HG03432 (cell line): Measurements from ENCODE around the gene P2RY6.
A peak's percentile ranks its signal among the peaks of the same experiment; 100 is the strongest.

Source experiments
- ATAC-seq: cut with Tn5 transposase; IDR thresholded peaks from one replicate; pipeline ENCODE4 v1.9.1; 2021; ENCODE audit warnings: mild to moderate bottlenecking, moderate library complexity; ENCODE audit not compliant: unreplicated experiment

The P2RY6 gene

DNA sequence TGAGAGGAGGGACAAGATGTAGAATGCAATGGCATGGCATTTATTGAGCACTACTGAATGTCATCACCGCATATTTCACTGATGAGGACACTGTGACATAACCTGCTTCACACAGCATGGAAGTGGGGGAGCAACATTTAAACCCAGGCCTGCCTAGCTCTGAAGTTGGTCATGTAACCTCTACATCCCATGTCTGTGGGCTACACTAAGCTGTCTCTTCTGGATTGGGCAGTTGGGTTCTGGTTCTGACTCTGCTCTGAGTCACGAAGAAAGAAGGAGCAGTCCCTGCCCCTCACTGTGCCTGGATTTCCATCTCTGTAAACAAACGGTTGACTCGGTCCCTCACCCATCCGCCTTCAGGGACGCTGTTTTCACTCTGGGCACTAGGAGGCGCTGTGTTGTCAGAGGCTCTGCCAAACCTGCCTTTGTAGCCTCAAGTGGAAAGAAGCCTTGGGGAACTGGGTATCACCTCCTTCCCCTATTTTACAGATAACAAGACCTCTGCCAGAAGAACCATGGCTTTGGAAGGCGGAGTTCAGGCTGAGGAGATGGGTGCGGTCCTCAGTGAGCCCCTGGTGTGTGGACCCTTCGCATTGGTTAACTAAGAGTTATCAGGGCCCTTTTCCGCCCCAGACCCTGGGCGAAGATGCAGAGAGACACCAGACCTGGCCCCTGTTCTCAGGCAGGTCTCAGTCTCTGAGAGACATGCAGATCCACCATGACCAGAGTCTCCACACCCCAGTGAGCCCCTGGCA, 23.3 kb downstream of the P2RY6 start:
- peak; percentile 37 for ATAC-seq

DNA sequence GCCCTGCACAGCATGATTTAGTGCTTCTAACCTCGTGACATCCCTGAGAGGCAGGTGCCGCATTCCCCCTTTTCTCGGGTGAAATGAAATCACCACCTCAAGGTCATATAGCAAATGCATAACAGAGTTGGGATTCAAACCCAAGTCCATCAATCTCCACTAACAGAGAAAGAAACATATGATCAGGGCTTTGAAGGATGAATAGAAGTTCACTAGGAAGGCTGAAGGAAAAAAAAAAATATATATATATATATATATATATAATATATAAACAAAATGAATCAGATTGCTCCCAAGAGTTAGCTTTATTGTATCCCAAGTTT, 23.8 kb downstream of the P2RY6 start:
- no peak for ATAC-seq

DNA sequence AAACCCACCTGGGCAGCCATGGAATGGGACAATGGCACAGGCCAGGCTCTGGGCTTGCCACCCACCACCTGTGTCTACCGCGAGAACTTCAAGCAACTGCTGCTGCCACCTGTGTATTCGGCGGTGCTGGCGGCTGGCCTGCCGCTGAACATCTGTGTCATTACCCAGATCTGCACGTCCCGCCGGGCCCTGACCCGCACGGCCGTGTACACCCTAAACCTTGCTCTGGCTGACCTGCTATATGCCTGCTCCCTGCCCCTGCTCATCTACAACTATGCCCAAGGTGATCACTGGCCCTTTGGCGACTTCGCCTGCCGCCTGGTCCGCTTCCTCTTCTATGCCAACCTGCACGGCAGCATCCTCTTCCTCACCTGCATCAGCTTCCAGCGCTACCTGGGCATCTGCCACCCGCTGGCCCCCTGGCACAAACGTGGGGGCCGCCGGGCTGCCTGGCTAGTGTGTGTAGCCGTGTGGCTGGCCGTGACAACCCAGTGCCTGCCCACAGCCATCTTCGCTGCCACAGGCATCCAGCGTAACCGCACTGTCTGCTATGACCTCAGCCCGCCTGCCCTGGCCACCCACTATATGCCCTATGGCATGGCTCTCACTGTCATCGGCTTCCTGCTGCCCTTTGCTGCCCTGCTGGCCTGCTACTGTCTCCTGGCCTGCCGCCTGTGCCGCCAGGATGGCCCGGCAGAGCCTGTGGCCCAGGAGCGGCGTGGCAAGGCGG, 24.5 kb downstream of the P2RY6 start:
- ATAC-seq, result no peak

DNA sequence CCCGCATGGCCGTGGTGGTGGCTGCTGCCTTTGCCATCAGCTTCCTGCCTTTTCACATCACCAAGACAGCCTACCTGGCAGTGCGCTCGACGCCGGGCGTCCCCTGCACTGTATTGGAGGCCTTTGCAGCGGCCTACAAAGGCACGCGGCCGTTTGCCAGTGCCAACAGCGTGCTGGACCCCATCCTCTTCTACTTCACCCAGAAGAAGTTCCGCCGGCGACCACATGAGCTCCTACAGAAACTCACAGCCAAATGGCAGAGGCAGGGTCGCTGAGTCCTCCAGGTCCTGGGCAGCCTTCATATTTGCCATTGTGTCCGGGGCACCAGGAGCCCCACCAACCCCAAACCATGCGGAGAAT, 25.1 kb downstream of the P2RY6 start:
- ATAC-seq, result no peak

DNA sequence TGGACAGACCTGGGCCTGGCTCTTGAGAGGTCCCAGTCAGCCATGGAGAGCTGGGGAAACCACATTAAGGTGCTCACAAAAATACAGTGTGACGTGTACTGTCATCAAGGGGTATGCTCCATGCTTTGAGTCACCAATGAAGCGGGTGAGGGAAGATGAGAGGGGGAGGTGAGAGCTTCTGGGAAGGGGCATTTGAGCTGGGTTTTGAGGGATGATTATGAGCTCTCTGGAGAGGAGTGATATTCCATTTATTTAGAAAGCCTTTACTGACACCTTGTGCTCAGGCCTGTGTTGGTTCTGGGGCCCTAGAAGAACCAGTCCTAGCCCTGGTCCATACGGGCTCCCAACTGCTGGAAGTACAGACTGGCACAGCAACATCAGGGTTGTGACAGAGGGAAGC, 25.6 kb downstream of the P2RY6 start:
- no peak for ATAC-seq

DNA sequence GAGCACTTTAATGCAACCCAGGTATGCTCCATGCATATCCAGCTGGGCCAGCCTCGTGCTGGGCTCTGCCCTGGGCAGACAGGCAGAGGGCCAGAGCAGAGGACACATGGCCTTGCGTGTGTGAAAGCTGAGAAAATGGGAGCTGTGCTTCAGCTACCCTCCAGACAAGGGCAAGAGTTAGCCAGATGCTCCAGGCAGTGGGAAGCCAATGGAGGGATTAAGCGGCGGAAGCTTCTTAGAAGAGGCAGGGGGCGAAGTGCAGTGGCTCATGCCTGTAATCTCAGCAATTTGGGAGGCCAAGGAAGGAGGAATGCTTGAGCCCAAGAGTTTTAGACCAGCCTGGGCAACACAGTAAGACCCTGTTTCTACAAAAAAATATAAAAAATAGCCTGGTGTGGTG, 26.1 kb downstream of the P2RY6 start:
- ATAC-seq, result no peak

DNA sequence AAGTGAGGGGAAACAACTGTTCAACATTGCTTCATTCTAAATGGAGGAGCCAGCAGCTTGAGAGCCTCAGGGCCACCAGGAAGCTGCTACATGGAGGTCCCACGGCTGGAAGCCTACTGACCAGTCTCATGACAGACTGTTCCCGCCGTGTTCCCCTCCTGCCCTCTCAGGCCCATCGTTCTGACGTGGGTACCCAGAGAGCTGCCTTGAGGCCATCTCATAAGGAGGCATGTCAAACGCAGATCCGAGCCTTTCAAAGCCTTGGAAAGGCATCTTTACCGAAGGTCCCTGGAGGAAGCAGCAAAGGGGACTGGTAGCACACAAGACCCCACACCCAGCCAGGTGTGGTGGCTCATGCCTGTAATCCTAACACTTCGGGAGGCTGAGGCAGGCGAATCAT, 27.6 kb downstream of the P2RY6 start:
- no peak for ATAC-seq

DNA sequence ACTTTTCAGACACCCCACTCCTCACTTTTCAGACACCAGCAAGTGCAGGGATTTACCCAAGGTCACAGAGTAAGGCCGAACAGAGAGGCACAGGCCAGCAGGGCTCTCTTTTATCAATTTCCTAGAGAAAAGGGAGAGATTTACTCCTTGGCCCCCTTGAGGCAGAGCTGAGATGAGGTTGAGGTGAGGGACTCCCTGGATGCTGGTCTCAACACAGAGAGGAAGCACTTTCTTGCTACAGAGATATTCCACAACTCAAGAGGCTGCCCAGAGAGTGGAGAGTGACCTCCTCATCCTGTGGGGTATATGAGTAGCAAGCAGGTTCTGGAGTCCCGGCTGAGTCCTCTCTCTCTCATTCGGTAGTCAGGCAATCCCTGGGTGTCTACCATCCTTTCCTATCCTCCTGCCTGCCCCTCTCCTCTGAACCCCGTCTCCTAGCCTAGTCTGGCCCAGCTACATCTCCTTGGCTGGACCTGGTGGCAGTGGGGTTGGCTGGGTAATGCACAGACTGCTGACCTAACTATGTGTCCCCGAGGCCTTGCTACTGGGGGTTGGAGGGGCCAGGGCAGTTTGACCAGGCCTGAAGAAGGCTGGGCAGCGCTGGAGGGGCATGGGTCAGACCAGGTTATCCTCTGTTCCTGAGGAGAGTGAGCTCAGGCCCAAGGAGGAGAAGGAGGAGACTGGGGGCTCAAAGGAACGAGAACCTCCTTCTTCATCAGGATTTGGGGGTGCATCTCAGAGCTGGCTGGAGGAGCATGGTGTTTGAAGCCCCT, 34.1 kb downstream of the P2RY6 start:
- ATAC-seq, result no peak

DNA sequence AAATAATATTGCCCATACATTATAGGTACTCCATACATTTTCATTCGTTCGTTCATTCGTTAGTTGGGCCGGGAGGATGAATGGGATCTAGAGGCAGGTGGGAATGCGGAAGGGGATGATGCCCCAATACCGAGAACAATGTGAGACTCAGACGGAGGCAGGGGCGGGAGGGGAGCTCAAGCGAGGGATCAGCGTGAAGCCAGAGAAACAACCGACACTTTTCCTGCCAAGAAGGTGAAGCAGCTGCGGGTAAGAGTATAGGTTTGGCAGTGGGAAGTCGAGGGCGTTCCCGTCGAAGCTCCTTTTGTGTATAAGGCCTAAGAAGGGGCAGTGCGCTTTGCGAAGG, 34.8 kb downstream of the P2RY6 start:
- ATAC-seq, result no peak

DNA sequence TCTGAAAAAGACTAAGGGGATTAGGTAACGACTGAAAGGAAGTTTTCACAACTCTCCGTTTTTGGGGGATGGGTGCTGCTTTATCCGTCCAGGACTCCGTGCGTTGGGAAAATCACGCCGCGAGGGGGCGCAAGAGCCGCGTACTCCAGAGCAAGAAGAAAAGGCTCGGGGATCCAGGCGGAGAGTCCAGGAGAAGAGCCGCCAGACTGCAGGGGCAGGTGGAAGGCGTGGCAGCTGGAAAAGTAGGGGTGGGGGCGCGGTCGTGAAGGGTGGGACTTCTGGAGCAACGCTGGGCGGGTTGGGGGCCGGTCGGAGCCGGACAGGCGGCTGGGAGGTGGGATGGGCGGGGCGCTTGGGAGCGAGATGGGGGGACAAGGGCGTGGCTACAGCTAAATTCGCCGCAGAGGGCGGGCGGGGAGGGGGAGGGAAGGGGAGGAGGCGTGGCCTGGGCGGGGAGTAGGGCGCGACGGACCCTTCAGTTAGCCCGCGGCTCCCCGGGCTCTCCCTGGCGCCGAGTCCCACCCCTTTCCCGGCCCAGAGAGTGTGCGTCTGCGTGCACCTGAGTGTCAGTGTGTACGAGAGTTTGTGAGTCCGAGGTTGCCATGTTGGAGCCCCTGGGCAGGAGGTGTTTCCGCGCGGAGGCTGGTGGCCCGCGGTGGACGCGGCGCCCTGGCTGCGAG, 35.3 kb downstream of the P2RY6 start:
- ATAC-seq, result peak; percentile 72

DNA sequence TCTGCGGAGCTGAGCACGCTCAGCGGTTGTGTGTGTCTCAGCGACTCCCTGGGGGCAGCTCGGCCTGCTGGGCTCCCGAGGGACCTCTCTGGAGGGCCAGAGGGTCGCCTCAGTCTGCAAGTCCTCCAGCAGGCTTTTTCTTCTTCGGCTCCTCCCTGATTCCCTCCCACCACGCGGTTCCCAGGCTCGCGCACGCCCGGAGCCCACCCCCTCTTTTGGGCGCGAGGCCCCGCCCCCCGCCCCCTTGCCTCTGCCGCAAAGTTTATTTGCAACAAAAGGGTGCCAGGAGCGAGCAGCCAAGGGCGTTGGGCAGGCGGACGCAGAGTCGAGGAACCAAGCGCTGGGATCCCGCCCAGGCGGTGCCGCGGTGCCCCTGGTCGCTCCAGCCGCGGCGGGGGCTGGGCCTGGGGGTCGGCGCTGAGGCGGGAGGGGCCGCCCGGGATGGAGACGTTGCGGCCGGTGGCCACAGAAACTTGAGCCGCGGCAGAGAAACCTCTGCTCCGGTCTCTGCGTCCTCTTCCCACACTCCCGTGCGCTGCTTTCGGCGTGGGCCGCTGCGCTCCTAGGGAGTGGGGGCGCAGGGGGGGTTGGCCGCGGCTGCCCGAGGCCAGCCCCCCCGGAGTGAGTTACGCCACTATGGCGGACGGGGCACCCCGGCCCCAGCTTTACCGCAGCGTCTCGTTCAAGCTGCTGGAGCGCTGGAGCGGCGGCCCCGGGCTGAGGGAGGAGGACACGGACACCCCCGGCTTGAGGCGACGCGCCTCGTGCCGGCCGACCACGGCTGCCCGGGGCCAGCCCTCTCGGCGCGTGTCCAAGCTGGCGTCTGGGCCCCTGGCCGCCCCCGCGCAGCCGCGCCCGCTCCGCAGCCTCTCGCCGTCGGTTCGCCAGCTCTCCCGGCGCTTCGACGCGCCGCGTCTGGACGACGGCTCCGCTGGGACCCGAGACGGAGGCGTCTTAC, 36.1 kb downstream of the P2RY6 start, which contains the start of gene ARHGEF17:
Gene ARHGEF17 (plus strand): TSS at position 274 of the 958 bp plus-strand sequence. CDS start 363 bp downstream, at position 637.
- peak; percentile 36 for ATAC-seq

DNA sequence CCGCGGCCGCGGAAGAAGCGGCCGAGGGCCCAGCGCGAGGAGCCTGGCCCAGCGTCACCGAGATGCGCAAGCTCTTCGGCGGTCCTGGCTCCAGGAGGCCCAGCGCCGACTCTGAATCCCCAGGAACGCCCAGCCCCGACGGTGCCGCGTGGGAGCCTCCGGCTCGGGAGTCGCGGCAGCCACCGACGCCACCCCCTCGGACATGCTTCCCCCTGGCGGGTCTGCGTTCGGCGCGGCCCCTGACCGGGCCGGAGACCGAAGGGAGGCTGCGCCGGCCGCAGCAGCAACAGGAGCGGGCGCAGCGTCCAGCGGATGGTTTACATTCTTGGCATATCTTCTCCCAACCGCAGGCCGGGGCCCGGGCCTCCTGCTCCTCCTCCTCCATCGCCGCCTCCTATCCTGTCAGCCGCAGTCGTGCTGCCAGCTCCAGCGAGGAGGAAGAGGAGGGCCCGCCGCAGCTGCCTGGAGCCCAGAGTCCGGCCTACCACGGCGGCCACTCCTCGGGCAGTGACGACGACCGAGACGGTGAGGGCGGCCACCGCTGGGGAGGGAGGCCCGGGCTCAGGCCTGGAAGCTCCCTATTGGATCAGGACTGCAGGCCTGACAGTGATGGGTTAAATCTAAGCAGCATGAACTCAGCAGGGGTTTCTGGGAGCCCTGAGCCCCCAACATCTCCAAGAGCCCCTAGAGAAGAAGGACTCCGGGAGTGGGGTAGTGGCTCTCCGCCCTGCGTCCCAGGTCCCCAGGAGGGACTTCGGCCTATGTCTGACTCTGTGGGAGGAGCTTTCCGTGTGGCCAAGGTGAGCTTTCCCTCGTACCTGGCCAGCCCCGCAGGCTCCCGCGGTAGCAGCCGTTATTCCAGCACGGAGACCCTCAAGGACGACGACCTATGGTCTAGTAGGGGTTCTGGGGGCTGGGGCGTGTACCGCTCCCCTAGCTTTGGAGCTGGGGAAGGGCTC, 37.1 kb downstream of the P2RY6 start:
- ATAC-seq, result no peak

DNA sequence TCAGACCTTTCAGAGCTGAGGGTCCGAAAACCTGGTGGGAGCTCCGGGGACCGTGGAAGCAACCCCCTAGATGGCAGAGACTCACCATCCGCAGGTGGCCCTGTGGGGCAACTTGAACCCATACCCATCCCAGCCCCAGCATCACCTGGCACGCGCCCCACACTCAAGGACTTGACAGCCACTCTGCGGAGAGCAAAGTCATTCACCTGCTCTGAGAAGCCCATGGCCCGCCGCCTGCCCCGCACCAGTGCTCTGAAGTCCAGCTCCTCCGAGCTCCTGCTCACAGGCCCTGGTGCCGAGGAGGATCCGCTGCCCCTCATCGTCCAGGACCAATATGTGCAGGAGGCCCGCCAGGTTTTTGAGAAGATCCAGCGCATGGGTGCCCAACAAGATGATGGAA, 37.9 kb downstream of the P2RY6 start:
- ATAC-seq, result no peak

DNA sequence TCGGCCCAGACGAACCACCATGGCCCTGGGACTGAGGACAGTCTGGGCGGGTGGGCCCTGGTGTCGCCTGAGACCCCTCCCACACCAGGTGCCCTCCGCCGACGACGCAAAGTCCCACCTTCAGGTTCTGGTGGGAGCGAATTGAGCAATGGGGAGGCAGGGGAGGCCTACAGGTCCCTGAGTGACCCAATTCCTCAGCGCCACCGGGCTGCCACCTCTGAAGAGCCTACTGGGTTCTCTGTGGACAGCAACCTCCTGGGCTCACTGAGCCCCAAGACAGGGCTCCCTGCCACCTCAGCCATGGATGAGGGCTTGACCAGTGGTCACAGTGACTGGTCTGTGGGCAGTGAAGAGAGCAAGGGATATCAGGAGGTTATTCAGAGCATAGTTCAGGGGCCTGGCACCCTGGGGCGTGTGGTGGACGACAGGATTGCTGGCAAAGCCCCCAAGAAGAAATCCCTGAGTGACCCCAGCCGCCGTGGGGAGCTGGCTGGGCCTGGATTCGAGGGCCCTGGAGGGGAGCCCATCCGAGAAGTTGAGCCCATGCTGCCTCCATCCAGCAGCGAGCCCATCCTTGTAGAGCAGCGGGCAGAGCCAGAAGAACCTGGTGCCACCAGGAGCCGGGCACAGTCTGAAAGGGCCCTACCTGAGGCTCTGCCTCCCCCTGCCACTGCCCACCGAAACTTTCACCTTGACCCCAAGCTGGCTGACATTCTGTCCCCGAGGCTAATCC, 38.7 kb downstream of the P2RY6 start:
- ATAC-seq, result no peak

DNA sequence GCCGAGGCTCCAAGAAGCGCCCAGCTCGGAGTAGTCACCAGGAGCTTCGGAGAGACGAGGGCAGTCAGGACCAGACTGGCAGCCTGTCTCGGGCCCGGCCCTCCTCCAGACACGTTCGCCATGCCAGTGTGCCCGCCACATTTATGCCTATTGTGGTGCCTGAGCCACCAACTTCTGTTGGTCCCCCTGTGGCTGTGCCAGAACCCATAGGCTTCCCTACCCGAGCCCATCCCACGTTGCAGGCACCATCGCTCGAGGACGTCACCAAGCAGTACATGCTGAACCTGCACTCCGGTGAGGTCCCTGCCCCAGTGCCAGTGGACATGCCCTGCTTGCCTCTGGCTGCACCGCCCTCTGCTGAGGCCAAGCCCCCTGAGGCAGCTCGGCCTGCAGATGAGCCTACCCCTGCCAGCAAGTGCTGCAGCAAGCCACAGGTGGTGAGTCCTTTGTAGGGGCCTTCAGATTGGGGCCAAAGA, 39.3 kb downstream of the P2RY6 start:
- ATAC-seq, result no peak

DNA sequence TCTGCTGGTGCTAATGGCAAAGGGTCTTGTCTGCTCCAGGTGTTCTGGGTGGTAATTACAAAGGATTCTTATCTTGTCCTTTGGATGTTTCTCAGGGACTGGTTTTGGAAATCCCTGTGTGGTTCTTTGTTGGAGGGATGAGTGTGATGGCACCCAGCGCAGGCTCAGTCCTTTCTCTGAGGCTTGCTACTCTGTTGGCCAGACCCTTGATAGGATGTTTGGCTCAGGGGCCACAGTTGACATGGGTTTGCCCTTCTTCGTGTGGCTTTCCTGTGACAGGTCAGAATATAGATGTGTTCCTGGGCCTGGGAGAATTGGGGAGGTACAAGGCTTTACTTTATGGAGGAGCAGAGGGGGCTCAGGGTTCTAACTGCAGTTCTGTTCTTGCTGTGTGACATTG, 39.9 kb downstream of the P2RY6 start:
- ATAC-seq, result no peak

DNA sequence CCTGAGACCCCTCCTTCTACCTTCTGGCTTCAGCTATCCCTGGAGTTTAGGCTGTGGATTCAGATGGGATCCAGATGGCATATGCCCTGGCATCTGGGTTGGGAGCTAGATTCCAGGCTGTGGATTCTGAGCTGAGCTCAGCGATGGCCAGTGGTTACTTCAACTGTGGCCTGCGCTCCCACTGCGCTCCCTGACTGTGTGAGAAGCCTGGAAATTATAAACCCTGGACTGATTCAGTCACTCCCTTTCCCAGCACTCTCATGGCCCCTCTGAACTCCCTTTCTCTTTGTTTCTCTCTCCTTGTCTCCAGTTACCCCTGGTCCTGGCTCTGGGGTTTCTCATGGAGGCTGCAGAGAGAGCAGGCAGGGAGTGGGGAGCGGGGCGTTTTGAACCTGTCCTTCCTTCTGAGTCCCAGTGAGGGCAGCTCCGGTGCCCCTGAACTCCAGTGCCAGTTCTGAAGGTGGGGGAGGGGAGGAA, 40.8 kb downstream of the P2RY6 start:
- ATAC-seq, result no peak

DNA sequence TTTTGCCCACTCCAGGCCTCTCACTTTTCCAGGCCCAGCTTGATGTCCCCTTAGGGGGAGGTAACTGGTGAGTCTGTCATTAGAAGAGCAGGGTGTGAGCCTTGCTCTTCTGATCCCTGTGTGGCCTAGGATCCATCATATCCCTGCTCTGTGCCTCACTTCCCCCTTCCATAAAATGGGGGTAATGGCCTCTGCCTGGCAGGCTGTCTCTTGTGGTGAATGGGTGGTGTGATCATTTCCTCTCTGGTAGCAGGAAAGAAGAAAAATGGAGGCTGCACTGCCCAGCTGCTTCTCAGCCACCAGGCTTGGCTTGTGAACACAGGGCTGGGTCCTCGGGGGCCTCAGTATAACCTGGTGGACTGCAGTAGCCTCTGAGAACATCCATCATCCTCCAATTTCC, 41.5 kb downstream of the P2RY6 start:
- no peak for ATAC-seq
